NCI-H2227 (cell line): ENCODE results near the gene NPAS2.

Experiments used
- DNase-seq: peaks from one replicate; lab custom pipeline; 2025; ENCODE audit not compliant: unreplicated experiment; lab: John Stamatoyannopoulos, UW

NPAS2 gene

GRCh38 chr2:100938031-100939026 is 118.4 kb downstream of the NPAS2 start:
- no peak for DNase-seq

GRCh38 chr2:100939445-100939844 is 119.5 kb downstream of the NPAS2 start:
- no peak for DNase-seq

DNA sequence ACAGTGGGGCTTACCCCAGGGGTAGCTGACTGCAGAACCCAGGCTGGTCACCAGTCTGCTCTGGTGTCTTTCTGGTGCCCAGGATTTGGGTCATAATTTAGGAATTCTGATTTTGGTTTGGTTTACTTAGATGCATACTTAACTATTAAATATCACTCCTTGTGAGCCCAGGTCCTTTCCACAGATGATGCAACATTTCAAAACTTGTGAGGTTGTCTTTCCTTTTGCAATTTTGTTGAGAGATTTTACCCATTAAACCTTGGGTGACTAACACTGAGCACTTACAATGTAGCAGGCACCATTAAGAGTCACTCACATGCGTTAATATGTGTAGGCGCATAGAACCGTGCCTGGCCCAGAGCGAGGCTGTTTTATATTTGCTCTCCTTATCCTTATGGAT is 120.3 kb downstream of the NPAS2 start:
- DNase-seq = no peak

- DNase-seq = no peak
These were observed 121.1 kb downstream of the NPAS2 start for GRCh38 chr2:100940766-100941645.

DNA sequence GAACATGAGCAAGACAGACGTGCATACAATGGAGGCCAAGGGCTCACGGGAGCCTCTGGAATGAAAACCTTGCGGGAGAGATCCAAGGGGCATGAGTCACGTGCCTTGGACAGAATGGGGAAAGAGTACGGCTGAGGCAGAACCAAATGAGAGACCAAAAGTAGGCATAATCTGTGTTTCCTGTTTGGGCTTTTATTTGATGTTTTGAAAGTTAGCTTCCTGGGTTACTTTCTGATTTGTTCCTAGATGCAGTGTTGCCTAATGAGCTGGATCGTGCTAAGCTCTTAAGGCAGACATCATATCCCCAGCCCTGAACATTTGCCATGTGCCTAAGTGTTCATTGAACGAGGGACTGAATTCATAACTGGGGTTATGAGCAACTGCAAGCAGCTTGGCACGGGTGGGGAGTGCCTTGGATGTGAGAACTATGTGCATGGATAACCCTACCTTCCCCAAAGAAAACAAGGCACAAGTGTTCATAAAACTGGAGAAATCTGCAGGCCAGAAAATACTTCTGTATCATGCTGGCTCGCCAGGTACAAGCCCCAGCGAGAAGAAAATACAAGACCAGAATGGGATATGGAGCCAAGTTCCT is 121.8 kb downstream of the NPAS2 start:
- DNase-seq = no peak

- DNase-seq = no peak
These were observed 124.9 kb downstream of the NPAS2 start for GRCh38 chr2:100944617-100945432.

DNA sequence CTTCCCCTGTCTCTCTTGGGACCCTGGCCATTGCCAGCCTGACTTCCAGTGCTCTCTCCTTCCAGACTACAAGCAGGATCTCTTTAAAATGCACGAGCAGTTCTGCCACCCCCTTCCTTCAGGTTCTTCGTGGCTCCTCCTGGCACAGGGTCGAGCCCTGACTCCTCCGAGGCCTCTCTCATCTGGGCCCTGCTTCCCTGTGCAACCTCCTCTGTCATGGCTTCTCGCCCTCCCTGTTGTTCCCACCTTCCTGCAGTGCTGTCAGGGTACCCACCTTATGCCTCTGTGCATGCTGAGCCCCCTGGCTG is 125.4 kb downstream of the NPAS2 start:
- DNase-seq = no peak

GRCh38 chr2:100945930-100946607 is 126.1 kb downstream of the NPAS2 start:
- no peak for DNase-seq

DNA sequence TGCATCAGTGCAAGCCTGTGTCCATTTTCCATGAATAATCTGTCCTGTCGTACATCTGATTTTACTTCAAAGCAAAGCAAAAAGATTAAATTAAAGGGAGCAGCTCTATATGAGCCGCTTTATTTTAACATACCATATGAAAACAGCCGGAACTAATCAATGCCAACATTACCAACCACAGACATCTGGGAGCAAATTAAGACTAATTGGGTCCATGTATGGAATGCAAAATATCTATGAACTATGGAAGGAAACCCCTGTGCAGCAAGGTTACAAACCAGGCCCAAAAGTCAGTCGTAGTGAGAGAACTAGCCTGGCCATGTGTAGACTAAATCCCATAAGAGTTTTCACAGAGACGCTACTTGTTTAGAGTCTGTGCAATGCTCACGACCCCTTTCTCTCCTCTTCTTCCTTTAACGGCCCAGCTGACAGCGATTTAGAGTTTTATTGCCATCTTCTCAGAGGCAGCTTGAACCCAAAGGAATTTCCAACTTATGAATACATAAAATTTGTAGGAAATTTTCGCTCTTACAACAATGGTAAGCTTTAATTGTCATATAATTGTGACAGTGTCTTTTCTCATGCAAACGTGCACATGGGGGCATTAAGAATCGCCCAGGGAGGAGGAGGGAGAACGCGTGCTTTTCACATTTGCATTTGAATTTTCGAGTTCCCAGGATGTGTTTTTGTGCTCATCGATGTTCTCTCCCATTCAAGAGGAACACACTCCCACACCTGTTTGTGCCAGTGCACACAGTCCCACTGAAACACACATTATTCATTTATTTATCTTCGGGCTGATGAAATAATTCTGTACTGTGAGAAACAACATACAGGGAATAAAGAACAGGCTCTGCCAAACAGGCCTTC is 129.2 kb downstream of the NPAS2 start:
- DNase-seq = no peak

DNA sequence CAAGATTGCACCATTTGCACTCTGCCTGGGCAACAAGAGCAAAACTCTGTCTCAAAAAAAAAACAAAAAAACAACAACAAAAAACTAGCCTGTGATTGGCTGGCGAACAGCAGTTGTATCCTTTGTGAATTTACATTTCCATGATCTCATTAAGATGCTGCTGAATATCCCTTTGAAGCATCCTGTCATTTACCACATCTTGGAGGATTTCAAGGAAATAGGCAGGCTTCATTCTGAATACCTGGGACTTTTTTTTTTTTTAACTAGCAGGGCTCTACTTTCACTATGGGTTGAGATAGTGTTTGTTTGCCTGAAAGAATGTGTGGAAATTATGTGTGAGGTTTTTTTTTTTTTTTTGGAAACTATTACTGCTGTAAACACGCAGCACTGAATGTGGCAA is 132.6 kb downstream of the NPAS2 start:
- DNase-seq = no peak

DNA sequence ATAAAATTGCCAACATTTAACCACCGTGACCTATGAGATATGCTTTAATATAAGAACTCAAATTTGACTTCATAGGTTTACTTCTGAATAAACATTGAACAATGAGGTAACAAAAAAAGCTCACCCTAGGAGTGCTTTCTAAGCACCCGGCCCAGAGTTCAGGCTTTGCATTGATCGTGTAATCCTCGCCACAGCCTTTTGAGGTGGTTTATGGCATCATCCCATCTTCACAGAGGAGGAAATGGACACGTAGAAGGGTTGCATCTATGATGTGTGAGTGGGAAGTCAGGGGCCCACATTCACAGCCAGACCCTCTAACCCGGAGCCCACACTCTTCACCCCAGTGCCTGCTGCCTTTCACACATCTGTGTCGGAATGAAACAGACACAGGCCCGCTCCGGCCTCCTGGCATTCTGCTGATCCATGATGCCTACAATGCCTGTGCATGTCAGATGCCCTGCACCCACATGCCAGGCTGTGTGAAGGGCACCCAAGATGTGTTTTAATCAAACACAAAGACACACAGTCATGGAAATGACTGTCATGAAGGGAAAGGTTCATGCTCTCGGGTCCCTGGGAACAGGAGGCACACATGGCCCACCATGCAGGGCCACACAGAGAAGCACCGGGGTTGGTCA is 133.6 kb downstream of the NPAS2 start:
- DNase-seq = no peak

- DNase-seq = no peak
These were observed 134.1 kb downstream of the NPAS2 start for GRCh38 chr2:100954044-100954420.

DNA sequence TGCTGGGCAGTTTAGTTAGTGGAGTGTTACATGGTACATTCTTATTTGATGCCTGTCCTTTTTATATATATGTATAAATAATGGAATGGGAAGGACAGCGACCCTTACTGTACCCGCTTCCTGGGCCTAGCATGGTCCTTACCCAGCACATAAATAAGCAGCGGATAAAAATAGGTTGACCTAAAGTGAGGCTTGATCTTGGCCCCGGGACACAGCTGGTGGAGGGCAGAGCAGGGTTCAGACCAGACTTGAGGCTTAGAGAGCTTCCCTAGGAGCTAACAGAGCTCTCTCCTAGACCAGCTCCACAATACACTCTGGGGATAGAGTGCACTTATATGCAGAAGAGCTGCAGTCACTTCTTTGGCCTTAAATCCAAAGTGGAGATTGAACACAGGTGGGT is 135.3 kb downstream of the NPAS2 start:
- DNase-seq = no peak

- DNase-seq = no peak
These were observed 136.1 kb downstream of the NPAS2 start for GRCh38 chr2:100956081-100956480.

- DNase-seq = no peak
These were observed 138.2 kb downstream of the NPAS2 start for GRCh38 chr2:100957996-100958653.

- DNase-seq = no peak
These were observed 139.4 kb downstream of the NPAS2 start for GRCh38 chr2:100959225-100959880.

DNA sequence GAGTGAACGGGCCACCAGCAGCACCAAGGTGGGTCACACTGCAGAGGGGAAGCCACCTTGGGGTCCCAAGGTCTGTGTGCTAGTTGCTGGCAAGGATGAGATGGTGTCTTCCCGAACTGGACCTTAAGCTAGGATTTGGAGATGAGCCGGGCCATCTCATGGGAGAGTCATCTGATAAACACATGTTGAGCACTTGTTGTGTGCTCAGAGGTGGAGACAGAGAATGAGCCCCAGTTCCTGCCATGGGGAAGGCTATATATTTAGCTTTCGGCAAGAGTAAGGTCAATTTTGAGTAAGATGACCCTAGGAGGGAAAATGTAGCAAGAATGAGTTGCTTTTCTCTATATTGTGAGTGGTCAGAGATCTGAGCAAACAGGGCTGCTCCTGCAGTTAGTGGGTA is 140.7 kb downstream of the NPAS2 start:
- DNase-seq = no peak
